AG04450 (cell line): ENCODE data around the gene CPNE4. TPM values are rescaled to one million over a fixed set of nuclear protein-coding genes. Genes with fewer than 3 reads are reported as not detected.

Experiments used
- CTCF ChIA-PET: fragments of 300-600, 350-600 bp; formaldehyde crosslinking; extraction: SDS; loops from one replicate; lab custom pipeline; 2022; ENCODE audit warnings: antibody characterized with exemption, inconsistent platforms; lab: Charles Lee
- POLR2A ChIA-PET: fragments of 350-600 bp; formaldehyde crosslinking; extraction: SDS; loops from one replicate; lab custom pipeline; 2021; ENCODE audit warnings: antibody characterized with exemption, inconsistent platforms; lab: Yijun Ruan, JAX
- DNase-seq: peaks from one replicate; pipeline ENCODE4 v3.0.0-alpha.2; 2011; ENCODE audit warnings: low read depth, low spot score
- H3K27ac ChIP-seq: one replicate; pipeline ENCODE4 v1.5.1; 2012; ENCODE audit warnings: low read depth, low read length, control low read depth
- H3K27me3 ChIP-seq: one replicate; pipeline ENCODE4 v1.6.0; 2012; ENCODE audit warnings: low read length; ENCODE audit not compliant: control insufficient read depth, insufficient read depth
- H3K4me3 ChIP-seq: 2 replicates; pipeline ENCODE4 v1.5.1; 2011; ENCODE audit warnings: mild to moderate bottlenecking, low read depth, low read length, control low read depth
- H3K9me3 ChIP-seq: 2 replicates; pipeline ENCODE4 v1.5.1; 2012; ENCODE audit warnings: low read length; ENCODE audit not compliant: control insufficient read depth, insufficient read depth
- polyA plus RNA-seq: library from polyadenylated mRNA; depleted of rRNA; stranded (reverse); fragments of >200 nt; gene quantifications from 2 replicates; pipeline ENCODE4 v1.2.3, GENCODE V29; 2011
- TF ChIP-seq, protein P1 (sequence below): IDR thresholded peaks from 2 replicates; pipeline ENCODE4 v1.5.1; 2011; ENCODE audit warnings: low read depth, low read length, control low read depth, inconsistent platforms

The CPNE4 gene
- polyA plus RNA-seq, 1 experiment = not detected

DNA sequence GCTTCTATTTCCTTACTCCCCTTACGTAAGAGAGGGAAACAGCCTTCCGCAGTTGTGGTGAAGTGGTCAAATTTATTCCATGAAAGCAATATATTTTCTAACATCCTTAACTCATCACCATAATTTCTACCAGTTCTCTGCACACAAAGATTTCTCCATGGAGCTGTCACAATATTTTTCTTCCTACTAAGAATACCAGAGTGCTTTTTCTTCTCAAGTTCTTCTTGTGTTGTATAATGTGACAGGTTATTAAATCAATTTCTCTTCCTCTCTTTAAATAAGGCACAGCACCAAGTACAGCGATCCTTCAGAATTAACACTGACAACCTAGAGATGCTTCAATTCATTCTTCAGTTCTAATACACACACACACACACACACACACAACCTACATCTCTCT, 153.0 kb downstream of the CPNE4 start:
- Histone ChIP-seq H3K9me3 (no peaks in the 10 kb centered on the region; the same call in 1 of the 2 replicates), H3K27me3 (no peaks in the 10 kb centered on the region), H3K27ac (no peak overlapping the region), H3K4me3 (no peak overlapping the region)
- TF ChIP-seq, protein P1, sequence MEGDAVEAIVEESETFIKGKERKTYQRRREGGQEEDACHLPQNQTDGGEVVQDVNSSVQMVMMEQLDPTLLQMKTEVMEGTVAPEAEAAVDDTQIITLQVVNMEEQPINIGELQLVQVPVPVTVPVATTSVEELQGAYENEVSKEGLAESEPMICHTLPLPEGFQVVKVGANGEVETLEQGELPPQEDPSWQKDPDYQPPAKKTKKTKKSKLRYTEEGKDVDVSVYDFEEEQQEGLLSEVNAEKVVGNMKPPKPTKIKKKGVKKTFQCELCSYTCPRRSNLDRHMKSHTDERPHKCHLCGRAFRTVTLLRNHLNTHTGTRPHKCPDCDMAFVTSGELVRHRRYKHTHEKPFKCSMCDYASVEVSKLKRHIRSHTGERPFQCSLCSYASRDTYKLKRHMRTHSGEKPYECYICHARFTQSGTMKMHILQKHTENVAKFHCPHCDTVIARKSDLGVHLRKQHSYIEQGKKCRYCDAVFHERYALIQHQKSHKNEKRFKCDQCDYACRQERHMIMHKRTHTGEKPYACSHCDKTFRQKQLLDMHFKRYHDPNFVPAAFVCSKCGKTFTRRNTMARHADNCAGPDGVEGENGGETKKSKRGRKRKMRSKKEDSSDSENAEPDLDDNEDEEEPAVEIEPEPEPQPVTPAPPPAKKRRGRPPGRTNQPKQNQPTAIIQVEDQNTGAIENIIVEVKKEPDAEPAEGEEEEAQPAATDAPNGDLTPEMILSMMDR = no peak
- ChIA-PET POLR2A (no interaction called here), CTCF (interaction anchor here (1.1 to 1.3 kb wide), 2 partner anchors 87 to 153 kb away, joined by 3 to 4 read pairs; no protein-coding TSS in a partner anchor)
- no peak for DNase-seq

DNA sequence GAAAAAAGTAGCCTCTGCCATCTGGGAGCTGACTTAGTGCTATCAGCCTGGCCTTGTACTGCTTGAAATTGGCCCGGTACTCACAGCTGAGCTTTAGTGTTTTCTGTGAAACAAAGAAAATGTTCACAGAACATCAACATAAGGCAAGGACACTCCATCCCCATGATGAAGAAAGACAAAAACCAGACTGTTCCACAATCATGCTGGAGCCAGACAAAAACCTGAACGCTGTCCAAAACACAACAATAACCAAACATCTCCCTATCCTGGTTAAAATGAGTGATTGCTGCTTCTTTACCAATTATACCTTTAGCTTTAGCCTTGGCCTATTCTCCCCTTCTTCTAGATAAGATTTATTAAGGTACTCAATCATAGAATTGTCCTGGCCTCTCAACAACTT, 153.9 kb downstream of the CPNE4 start:
- ChIA-PET POLR2A (no interaction called here), CTCF (interaction anchor here (0.7 to 1.9 kb wide), 2 partner anchors 149 to 154 kb away, joined by 3 to 5 read pairs; partner anchors contain the start of gene CPNE4)
- no peak for DNase-seq

DNA sequence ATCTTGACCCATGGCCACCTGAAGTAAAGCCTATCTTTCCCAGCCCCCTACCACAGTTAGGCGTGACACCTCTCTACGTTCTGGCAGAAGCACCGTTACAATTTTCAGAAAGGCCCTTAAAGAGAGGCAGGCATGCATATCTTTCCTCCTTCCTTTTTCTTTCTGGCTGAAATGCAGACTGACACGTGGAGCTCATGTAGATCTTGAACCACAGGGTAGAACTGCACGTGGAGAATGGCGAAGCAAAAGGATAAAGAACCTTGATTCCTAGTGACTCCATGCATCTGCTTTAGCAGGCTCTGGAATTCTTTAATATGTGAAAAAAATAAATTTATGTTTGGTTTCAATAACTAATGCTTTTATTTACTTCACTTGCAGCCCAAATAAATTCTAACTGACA, 166.6 kb downstream of the CPNE4 start:
- Histone ChIP-seq H3K9me3 (no peaks in the 10 kb centered on the region), H3K27ac (no peak overlapping the region), H3K4me3 (no peak overlapping the region), H3K27me3 (peaks cover 9% of the 10 kb centered on the region)
- ChIA-PET POLR2A (no interaction called here), CTCF (no interaction called here)
- TF ChIP-seq, protein P1 = no peak
- DNase-seq = no peak

More for the DNA sequence above, 153.9 kb downstream of the CPNE4 start:
- Histone ChIP-seq H3K9me3 (no peaks in the 10 kb centered on the region; the same call in 1 of the 2 replicates), H3K27me3 (no peaks in the 10 kb centered on the region), H3K4me3 (no peak overlapping the region), H3K27ac (no peak overlapping the region)
- TF ChIP-seq, protein P1 = no peak

DNA sequence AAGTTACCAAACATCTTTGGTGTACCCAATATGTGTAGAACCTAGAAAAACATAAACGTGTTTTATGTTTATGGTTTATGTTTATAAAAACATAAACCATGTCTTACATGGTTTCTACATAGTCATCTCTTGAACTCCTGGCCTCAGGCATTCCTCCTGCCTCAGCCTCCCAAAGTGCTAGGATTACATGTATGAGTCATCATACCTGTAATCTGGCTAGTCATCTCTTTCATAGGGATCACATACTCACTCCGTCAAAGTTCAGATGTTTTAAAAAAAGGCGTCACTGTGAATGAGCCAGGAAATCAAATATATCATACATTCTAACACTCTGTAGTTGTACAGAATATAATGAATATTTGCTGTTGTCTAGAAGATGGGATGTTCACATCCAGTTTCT, 178.6 kb downstream of the CPNE4 start:
- DNase-seq = no peak
- TF ChIP-seq, protein P1 = no peak
- Histone ChIP-seq H3K4me3 (no peak overlapping the region), H3K27me3 (no peaks in the 10 kb centered on the region), H3K27ac (no peak overlapping the region), H3K9me3 (no peaks in the 10 kb centered on the region)
- POLR2A ChIA-PET = no interaction called here
- CTCF ChIA-PET = no interaction called here

DNA sequence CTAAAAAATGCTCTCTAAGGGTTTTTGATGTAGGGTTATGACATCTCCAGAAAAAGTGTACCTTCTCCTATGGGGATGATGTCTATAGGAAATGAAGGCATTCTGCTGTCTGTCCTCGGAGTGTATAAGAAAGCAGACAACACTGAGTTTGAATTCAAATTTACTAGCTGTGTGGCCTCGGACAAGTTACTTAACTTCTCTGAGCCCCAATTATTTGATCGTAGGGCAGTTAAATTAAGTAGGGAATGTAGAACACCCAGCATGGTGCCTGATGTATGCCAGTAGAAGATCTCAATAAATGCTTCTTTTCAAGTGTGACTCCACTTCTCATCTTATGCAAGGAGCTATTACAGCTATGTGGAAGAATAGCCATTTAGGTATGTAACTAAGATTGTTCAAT, 184.6 kb downstream of the CPNE4 start:
- H3K4me3 ChIP-seq = no peak overlapping the region
- H3K9me3 ChIP-seq = no peaks in the 10 kb centered on the region
- DNase-seq = no peak
- TF ChIP-seq, protein P1 = no peak
- H3K27ac ChIP-seq = no peak overlapping the region
- POLR2A ChIA-PET = no interaction called here
- CTCF ChIA-PET = no interaction called here
- H3K27me3 ChIP-seq = no peaks in the 10 kb centered on the region
